CMK (cell line): ENCODE measurements around the gene HSPE1.
A peak's percentile ranks its signal among the peaks of the same experiment; 100 is the strongest.
"Not testable (repeated sequence)": the region's sequence is repeated elsewhere in the genome, so short reads cannot be mapped to it uniquely, and the experiment has no call there.

ENCODE experiments used
- DNase-seq: peaks from one replicate; pipeline ENCODE4 v3.0.0-alpha.2; 2010; ENCODE audit warnings: low read depth

The HSPE1 gene

DNA sequence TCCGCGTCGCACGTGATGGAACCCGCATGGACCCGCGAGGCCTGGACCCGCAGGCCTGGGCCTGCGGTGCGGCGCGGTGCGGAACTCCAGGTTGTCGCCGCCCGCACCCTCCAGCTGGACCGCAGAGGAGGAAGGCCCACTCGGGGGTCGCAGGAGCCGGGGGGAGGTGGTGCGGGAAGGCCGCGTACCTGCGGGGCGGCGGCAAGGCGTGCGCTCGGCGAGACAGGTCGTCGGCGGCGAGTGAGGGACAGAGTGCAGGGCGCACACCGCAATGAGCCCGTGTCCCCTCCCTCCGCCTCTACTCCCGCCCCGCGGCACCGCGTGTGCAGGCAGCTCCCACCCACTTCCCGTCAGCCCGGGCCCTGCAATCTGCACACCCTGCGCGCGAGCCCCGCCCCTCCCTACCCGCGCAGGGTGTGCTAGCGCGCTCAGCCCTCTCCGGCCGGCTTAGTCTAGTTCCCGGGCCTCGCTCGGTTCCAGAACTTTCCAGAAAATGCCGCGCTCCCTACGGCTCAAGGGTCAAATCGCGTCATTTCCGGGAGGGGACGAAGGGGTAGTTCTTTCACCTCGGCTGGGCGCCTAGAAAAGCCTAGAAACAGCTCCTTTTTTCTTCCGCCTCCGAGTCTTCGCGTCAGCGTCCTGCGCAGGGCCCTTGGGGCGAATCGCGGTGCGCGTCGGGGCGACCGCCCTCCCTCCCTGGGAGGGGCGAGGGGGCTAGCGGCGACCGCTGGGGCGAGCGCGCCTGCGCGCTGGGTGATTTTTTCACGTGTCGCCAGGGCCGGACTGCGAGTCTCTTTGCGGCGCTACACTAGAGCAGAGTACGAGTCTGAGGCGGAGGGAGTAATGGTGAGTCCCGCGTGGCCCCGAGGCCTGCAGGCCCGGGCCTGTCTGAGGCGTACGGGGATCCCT, at the start of gene HSPE1, which contains the start of gene HSPD1:
Gene HSPE1 (plus strand): TSS at position 786 of the 909 bp plus-strand sequence. CDS start 58 bp downstream, at position 844.
Gene HSPD1 (minus strand): TSS at position 247 of the 909 bp plus-strand sequence. CDS start 992 bp downstream, outside the sequence.
- peak; percentile 95 for DNase-seq

DNA sequence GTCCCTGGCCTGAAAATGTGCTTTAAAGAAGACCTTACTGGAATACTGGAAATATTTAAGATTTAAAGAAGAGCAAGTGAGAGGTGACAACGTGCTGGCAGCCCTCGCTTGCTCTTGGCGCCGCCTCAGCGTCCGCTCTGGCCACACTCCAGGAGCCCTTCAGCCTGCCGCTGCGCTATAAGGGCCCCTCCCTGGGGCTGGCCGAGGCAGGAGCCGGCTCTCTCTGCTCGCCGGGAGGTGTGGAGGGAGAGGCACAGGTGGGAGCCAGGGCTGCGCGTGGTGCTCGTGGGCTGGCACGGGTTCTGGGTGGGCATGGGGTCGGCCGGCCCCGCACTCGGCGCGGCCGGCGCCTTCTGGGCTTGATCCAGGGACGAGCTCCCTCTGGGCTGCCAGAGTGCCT, 49.7 kb upstream of the HSPE1 start:
- DNase-seq = no peak

DNA sequence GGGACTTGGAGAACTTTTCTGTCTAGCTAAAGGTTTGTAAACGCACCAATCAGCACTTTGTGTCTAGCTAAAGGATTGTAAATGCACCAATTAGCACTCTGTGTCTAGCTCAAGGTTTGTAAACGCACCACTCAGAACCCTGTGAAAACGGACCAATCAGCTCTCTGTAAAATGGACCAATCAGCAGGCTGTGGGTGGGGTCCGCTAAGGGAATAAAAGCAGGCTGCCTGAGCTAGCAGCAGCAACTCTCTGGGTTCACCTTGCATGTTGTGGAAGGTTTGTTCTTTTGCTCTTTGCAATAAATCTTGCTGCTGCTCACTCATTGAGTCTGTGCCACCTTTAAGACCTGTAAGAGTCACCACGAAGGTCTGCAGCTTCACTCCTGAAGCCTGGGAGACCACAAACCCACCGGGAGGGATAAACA, 49.2 kb upstream of the HSPE1 start:
- not testable (repeated sequence) for DNase-seq

DNA sequence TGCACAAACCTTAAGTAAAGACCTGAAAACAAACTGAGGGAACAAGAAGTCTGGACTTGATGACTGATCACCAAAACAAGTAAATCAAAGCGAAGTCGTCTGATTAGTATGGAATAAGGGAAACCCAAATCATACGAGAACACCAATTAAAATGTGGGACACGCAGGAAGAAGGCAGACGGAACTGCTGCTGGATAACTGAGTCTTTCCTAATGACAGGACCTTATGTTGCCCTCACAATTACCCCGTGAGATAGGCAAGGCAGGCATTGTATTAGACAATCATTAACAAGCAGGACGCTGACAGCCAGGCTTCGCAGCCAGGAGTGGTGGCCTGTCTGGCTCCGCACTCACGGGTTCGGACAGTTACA, 47.4 kb upstream of the HSPE1 start:
- DNase-seq = no peak

DNA sequence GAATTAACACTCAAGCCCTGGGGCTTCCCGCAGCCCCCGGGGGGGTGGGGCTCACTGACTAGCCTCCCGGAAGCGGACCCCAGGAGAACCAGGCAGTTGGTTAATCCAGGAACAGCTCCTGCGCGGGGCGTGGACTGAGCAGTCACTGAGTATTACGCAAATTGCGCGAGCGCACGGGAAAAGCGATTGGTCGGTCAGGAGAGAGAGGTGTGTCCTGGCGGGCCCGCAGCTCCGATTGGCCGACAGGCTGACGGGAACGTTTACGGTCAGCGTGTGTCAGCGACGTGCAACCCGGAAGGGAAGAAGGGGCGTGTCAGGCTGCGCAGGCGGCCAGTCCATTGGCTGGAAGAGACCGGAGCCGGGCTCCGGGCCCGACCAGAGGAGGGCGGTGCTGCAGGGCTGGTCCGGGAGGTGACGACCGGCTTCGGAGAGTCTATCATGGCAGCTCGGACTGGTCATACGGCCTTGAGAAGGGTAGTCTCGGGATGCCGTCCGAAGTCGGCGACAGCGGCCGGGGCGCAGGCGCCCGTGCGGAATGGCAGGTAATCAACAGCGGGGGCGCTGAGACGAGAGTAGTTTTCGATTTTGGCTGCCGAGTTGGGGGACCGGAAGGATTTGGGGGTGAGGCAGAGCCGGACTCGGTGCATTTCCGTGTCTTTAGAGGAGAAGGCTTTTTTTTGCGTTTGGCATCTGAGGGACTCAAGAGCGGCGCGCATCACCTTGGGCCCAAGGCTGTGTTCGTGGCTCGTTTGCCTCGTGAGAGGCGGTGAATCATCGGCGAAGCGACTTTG, 46.9 kb upstream of the HSPE1 start, which contains the start of gene COQ10B:
Gene COQ10B (plus strand): TSS at position 430 of the 791 bp plus-strand sequence. CDS start 9 bp downstream, at position 439.
- peak; percentile 99 for DNase-seq

DNA sequence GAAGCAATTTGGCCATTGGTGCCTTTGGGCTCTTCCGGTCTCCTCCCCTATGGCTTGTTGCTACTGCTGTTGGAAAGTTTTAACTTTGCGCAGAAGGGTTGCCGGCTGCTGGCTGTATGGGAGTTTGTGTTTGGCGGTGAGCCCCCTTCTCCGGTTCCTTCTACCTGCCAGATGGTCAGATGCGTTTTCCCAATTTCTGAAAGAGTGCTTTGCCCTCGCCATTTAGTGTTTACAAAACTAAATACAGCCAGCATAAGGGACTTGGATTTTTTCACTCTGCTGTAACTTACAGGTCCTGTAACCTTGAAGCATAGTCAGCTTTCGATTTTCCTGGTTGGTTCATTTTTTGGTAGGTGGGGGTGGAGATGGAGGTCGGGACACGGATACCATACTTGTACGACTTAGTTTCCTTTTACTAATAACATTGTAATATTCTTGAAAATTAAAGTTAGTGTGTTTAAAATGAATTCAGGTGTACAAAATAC, 46.2 kb upstream of the HSPE1 start:
- no peak for DNase-seq

DNA sequence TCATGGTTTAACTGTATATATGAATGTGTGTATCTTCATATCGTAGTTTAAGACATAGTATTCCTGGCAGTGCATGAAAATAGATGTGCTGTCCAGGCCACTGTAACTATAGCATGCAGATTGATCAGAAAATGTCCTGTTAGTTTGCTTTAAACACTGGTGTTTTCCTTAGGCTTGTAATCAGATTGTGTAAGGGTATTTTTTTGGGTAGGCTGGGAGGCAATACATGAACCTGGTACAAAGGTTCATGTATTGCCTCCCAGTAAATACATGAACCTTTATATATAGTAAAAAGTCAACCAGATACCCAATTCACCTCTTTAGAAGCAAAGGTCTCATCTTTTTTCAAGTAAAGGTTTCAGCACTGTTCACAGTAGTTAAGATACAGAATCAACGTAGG, 45.3 kb upstream of the HSPE1 start:
- DNase-seq = no peak

DNA sequence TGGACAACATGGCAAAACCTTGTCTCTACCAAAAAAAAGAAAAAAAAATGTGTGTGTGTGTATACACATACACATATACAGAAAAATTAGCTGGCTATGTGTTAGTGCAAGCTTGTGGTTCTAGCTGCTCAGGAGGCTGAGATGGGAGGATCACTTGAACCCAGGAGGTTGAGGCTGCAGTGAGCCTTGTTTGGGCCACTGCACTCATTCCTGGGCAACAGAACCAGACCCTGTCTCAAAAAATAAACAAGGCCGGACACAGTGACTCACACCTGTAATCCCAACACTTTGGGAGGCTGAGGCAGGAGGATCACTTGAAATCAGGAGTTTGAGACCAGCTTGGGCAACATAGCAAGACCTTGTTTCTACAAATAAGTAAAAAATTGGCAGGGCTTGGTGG, 44.8 kb upstream of the HSPE1 start:
- DNase-seq = no peak

DNA sequence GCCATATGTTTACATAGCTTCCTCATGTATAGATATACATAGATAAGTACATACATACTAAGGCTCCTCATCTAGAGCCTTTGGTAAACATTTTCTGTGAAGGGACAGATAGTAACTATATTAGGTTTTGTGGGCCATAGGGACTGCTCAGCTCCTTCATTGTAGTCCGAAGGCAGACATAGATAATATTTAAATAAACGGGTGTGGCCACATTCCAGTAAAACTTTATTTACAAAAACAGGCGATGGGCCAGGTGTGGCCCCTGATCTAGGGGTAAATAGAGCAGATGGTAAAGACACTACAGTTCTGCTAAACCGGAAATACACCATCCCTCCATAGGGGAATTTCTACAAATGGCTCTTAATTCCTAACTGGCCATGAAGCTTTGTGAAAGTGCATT, 39.5 kb upstream of the HSPE1 start:
- DNase-seq = no peak

DNA sequence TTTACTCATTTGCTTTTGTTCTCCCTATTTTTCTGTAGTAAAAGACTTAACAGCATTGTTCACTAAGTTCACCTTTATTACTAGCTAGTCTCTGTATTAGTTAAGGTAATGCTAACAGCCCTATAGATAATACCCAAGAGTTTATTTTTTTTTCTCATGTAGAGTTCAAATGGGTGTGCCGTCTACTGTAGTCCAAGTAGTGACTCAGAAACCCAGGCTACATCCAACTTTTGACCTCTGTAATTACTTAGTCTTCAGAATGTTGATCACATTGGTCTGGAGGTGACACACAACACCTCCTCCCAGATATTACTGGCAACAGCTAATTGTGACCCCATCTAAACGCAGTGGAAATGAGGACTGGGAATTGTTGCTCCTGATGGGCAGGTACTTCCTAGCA, 39.1 kb upstream of the HSPE1 start:
- no peak for DNase-seq

DNA sequence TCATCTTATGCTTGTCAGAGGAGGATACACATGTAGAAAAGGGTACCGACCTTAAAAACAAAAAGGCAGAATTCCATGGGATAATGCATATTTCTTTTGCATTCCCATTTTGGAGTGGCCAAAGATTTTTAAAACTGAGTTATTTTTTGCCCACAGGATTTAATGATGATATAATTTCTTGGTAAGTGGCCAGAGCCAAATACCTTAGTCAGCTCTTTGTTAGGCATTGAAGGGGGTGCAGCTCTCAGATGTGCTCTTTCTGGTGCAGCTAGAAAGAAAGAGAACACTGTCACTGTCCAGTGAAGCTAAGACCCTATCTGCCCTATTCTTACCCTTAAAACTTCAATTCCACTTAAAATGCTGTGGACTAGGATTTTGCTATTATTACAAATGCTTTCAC, 36.0 kb upstream of the HSPE1 start:
- no peak for DNase-seq

DNA sequence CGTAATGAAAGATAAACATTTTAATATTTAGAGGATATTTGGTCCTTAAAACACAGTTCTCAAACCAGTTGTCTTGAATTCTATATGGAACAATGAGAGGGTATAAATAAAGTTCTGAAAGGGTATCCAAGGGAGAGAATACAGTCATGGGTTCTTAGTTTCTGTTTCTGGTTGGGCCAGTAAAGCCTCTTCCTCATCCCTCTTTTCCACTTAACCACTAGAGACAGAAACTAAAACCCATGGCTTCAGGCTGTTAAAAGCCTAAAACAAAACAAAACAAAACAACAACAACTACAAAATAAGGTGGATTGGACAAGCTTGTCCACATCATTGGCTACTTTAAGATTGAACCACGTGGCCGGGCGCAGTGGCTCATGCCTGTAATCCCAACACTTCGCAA, 28.0 kb upstream of the HSPE1 start:
- no peak for DNase-seq

DNA sequence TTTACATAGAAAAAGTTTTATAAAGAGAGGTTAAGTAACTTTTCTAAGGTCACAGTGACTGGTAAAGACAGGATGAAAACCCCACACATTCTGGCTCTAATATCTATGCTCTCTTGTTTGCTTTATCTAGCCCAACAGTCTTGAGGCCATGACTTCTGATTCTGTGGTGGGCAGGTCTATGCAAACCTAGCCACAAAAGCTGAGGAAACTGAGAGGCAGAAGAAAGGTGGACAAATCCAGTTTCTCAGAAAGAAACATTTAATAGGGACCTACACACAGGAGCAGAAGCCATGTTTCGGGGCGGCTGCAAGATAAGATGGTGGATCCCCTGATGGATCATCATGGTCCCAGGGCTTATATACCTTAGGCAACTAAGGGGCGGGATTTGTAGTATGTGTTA, 22.4 kb upstream of the HSPE1 start:
- DNase-seq = no peak

DNA sequence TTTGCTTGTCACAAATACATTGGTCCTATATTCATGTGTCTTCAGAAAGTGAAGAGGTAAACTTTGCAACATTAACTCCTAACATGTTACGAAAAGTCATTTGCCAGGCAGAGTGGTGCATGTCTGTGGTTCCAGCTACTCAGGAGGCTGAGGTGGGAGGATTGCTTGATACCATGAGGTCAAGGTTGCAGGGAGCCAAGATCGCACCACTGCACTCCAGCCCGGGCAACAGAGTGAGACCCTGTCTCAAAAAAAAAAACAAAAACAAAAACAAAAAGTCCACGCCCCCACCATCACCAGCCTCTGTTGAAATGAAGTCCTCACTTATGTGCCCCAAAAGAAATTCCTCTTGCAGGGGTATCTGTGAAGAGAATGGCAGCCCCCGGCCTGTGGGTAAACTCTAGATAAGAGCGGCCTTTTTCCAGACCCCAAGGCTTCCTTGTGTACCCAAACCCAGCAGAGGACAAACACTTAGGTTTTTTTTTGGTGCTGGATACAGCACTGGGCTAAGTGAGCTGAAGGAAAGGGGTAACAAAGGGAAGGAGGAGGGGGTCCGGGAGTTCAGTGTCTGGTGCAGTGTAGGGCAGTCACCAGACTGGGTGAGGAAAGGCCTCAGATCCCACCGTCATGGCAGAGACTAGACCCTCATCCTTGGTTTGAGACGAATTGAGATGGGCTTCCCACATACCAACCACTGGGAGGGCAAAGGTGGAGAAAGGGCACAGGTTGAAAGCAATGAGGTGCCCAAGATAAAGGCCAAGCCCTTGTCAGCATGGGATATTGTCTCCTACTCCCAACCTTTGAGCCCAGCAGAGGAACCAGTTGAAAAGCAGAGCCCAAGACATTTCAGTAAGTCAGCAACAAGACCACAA, 19.8 kb upstream of the HSPE1 start:
- DNase-seq = no peak

DNA sequence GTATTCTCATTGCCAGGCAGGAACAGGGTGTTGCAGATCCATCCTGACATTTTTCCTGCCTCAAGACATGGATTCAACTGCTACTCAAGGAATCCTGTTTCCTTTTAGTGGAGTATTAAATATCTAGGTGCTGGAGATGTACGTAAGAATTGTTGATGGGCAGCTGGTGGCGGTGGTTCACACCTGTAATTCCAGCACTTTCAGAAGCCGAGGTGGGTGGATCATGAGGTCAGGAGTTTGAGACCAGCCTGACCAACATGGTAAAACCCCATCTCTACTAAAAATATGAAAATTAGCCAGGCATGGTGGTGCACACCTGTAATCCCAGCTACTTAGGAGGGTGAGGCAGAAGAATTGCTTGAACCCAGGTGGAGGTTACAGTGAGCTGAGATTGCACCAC, 15.9 kb upstream of the HSPE1 start:
- not testable (repeated sequence) for DNase-seq

DNA sequence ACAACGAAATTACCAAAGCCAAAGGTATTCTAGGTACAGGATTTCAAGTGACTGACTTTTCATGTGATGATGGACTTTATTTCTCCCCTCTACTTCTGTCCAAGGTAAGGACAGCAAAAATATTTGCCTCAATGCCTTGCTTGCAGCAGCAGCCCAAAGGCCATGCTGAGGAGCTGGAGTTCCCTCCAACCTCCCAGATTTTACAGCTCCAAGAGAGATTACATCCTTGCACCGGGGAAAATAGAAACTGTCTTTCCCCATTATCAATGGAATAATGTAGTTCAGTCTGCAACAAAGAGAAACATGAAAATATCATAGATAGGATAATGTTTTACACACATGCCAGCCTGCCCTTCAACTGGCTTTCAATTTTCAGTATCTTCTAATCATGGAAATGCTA, 14.0 kb upstream of the HSPE1 start:
- no peak for DNase-seq

DNA sequence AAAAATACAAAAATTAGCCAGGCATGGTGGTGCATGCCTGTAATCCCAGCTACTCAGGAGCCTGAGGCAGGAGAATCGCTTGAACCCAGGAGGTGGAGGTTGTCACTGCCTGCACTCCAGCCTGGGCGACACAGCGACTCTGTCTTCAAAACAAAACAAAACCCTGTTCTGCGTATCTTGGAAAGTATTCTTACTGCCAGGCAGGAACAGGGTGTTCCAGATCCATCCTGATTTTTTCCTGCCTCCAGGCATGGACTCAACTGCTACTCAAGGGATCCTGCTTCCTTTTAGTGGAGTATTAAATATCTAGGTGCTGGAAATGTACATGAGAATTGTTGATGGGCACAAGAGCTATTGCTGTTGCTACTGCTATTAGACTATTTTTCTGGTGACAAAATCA, 12.8 kb upstream of the HSPE1 start:
- no peak for DNase-seq

DNA sequence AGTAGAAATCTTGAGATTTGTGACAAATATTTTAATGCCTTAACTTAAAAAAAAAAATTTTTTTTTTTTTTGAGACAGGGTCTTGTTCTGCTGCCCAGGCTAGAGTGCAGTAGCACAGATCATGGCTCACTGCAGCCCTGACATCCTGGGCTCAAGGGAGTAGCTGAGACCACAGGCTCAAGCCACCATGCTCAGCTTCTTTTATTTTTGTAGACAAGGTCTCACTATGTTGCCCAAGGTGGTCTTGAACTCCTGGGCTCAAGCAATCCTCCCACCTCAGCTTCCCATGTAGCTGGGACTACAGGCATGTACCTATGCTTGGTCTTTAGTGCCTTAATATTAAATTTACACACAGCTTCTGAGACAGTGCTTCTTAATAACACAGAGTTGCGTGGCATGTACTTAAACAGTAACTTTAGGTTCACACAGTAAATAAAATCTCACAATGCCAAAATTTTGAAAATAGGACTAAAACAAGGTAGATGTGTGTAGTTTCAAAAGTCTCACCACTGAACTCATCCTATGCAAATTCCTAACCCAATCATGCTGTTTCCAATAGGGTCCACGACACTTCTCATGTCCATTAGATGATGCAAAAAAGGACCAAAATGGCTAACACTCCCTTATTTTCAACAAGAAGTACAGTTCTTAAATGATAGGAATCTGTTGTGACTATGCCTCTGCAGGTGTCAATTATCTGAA, 4.6 kb upstream of the HSPE1 start:
- DNase-seq = no peak

DNA sequence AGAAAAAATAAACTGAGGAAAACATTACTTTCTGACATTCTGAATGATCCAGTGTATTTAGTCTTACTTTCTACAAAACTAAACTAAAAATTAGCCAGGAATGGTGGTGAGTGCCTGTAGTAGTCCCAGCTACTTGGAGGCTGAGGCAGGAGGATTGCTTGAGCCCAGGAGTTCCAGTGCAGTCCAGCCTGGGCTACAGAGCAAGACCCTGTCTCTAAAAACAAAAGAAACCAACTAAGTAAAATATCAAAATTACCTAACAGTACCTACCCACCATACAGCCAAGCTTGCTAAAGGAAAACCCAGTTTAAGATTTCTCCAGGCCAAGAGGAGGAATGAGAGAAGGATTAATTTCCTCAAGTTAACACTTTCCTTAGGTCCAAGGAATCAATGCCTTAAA, 3.5 kb upstream of the HSPE1 start:
- no peak for DNase-seq

DNA sequence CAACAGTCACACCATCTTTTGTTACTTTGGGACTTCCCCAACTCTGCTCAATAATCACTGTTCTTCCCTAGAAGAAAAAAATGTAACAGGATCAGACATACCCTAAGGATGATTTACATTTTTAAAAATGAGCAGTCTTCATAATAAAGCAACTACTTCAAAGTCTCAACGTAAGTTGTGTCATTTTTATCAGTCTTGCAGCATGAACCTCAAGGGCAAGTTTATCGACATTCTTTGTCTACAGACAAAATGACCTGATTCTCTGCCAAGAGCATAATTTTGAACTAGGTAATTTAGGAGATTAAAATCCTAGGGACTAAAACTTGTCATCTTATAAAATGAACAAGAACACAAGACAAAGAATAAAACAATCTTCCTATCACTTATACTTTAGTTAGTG, 2.9 kb upstream of the HSPE1 start:
- no peak for DNase-seq

DNA sequence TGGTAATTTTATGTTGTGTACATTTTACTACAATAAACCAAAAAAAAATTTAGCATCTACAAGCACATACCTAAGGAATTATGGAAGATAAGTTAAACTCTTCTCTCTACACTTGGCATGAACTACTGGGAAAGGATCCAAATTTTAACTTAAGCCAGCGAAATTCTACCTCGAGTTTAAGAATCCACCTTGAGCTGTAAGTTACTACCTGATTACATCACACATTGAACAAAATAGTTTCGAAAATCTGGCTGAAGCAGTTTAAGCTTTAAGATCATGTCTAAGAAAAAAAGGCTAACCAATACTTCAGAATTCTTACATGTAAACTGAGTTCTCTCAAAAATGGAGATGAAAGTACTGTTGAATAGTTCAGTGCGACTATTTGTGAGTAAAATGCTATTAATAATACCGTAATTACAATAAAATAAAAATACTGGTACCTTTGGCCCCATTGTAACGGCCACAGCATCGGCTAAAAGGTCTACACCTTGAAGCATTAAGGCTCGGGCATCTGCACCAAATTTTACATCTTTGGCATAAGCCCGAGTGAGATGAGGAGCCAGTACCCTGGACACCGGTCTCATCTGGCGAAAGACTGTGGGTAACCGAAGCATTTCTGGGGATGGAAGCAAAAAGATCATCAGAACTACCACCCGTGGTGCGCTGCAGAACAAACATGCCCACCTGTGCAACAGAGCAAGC, 1.8 kb upstream of the HSPE1 start:
- DNase-seq = no peak
